Breast epithelium (tissue), 3 donors: ENCODE measurements around the gene PCDHB16.
"Not testable (repeated sequence)": the region's sequence is repeated elsewhere in the genome, so short reads cannot be mapped to it uniquely, and the experiment has no call there.

ENCODE experiments used
- CTCF ChIP-seq, 3 donors: fragments of 450-650 bp; IDR thresholded peaks; one replicate each; pipeline ENCODE4 v1.5.1; 2016 to 2017; ENCODE audit warnings: antibody characterized with exemption in 3 of 3, mild to moderate bottlenecking in 3 of 3, moderate library complexity in 3 of 3
- POLR2A ChIP-seq: fragments of 450-650 bp; IDR thresholded peaks from one replicate; pipeline ENCODE4 v1.6.1; 2016; ENCODE audit warnings: antibody characterized with exemption, mild to moderate bottlenecking, moderate library complexity
- POLR2AphosphoS5 ChIP-seq, 3 donors: sonication (generic); formaldehyde crosslinking; IDR thresholded peaks; one replicate each; pipeline ENCODE4 v1.6.1; 2017; ENCODE audit warnings: antibody characterized with exemption in 3 of 3

- TF ChIP-seq CTCF (IDR thresholded peaks at IDR 0.05); POLR2A; POLR2AphosphoS5 (IDR thresholded peaks at IDR 0.05): not testable (repeated sequence)
Measured at GRCh38 chr5:141214583-141214982, 32.4 kb downstream of the PCDHB16 start.
